ENCODE measurements around the gene TPCN1.

DNA sequence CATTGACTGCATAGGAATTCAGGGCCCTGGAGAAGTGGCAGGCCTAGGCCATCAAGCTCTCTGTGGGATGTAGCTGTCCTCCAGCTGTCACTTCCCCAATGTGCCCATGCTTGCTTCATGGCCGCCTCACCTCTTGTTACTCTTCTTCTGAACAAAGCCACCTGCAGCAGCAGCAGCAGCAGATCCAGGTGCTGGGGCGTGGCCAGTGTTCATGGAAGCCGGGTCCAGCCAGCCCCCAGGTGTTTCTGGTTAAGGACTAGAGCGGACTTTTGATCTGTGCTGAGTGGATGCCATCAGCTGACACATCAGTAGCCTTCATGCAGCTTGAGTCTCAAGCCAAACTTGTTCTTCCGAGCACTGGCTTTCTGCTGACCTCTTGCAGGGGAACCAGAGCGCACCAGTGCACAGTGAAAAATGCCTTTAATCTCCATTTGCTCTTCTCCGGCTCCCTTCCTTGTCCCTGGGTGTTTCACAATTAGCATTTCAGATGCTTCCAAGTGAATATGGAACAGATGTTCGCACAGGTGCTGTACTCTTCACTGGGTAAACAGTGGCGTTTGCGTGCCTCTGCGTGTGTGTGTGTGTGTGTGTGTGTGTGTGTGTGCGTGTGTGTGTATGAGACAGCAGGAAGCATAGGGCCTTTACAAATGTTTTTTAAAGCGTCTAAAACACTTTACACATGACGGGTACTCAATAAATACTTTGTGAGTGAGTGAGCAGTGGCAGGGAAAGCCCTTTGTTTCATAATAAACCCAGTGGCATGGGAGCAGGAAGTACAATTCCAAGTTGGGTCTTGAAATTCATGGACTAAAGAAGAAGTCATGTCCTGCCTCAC lies 20.1 kb downstream of the TPCN1 start:
- TF ChIP-seq CTCF (IDR thresholded peaks at IDR 0.05; ENCODE audit: insufficient read depth, low read length, poor library complexity, severe bottlenecking) (no peak), EZH2phosphoT487 (conservative IDR thresholded peaks at IDR 0.05; ENCODE audit: low read length) (no peak)
